ENCODE data around the gene PTPMT1. TPM values are rescaled to one million over a fixed set of nuclear protein-coding genes. Genes with fewer than 3 reads are reported as not detected.

Gene PTPMT1, protein sequence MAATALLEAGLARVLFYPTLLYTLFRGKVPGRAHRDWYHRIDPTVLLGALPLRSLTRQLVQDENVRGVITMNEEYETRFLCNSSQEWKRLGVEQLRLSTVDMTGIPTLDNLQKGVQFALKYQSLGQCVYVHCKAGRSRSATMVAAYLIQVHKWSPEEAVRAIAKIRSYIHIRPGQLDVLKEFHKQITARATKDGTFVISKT
- total RNA-seq = 53.8 TPM

DNA sequence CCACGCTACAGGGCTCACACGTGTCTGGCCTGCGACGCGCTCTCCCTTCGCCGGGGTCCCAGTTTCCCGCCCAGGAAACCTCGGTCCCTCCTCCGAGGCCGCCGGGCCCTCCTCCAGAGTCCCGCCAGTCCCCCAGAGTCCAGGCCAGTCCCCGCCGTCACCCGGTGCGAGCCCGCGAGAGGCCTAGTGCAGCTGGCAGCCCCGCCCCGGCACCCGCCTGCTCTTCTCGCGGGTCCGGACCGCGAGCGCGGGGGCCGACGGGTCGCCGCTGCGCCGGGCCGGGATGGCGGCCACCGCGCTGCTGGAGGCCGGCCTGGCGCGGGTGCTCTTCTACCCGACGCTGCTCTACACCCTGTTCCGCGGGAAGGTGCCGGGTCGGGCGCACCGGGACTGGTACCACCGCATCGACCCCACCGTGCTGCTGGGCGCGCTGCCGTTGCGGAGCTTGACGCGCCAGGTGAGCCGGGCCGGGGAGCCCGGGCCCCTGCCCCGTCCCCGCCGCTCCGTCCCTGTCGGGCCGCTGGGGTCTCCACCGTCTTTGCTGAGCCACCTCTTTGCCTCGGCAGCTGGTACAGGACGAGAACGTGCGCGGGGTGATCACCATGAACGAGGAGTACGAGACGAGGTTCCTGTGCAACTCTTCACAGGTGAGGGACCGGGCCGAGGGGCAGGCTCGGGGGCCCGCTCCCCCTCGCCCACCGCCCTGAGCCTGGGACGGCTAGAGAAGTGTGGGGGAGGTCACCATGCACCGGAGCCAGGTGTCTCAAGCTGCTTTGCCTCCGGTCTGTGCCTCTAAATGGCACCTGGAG lies at the start of gene PTPMT1:
PTPMT1 (plus strand) TSS at position 260 of the 809 bp plus-strand sequence; CDS start at position 284, 24 bp downstream.

DNA sequence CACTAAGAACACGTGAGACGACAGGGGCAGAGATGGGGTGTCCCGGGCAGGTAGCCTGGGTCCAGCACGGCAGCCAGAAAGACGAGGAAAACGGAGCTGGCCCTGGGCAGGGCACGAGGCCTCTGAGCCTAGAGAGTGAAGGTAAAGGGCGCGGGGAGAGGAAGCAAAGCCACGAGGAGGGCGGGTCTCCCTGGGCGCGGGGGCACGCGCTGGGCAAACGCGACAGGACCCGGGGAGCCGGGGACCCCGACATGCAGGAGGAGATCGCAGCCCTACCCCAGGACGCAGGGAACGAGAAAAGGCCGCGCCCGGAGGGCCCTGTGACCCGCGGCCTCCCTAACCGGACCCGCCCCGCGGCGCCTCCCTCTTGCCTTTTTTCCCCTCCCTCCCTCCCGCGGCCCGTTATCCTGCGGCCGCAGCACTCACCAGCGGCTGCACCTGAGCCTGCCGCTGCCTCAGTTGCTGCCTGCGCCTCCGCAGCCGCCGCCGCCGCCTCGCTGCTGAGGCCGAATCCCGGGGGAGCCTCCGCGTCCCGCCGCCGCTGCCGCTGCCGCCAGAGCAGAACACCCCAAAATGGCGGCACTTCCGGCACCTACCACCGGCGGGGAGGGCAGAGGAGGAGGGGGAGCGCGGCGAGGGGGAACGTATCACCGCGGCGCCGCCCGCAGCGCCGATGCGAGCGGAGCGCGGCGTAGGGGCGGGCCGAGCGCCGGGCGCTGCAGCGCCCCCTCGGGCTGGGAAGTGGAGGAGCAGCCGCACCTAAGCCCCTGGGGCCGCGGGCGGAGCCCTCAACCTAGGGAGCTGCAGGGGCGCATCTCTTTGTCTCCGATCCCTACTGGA lies 12.6 kb upstream of the PTPMT1 start, which contains the start of gene CELF1:
CELF1 (minus strand) TSS at position 567 of the 840 bp plus-strand sequence. CDS start 53,609 bp downstream, outside the sequence.

DNA sequence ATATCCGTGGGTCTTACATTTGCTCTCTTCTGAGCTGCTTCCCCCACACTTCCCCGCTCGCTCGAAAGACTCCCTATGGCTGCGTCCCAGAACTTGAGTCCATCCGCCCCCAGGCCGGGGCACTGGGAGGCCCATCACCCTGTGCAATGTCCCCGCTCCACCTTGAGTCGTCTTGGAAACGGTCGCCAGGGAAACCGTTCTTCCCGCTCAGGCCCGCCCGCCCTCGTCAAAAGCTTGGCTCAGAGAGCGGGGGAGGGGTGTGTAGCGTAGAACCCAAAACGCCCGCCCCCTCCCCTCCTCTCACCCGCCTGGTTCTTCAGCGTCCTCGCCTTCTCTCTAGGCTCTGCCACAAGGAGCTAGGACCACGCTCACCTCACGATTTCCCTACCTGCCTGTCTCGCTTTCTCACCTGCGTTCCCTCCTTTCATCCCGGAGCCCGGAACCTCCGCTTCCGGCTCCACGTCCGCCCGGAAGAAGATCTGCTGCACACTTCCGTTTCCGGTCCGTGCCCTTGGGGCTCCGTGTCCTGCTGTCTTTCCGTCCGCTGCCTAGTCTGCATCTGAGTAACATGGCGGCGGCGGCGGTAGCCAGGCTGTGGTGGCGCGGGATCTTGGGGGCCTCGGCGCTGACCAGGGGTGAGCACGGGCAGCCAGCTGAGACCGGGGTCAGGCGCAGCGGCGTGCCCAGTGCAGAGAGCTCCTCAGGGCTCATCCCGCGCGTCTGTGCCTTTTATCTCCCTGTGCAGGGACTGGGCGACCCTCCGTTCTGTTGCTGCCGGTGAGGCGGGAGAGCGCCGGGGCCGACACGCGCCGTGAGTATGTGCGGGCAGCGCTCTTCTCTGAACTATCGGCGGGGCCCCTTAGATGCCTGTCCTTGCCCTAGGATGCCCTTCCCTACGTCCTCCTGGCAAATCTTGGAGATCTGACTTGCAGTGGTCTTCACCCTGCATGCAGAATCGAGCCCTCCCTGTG lies 13.4 kb downstream of the PTPMT1 start, which contains the start of the genes KBTBD4 and NDUFS3:
KBTBD4 (minus strand) TSS at position 447 of the 971 bp plus-strand sequence; CDS start at position 428, 19 bp downstream.
NDUFS3 (plus strand) TSS at position 551 of the 971 bp plus-strand sequence; CDS start at position 569, 18 bp downstream.

DNA sequence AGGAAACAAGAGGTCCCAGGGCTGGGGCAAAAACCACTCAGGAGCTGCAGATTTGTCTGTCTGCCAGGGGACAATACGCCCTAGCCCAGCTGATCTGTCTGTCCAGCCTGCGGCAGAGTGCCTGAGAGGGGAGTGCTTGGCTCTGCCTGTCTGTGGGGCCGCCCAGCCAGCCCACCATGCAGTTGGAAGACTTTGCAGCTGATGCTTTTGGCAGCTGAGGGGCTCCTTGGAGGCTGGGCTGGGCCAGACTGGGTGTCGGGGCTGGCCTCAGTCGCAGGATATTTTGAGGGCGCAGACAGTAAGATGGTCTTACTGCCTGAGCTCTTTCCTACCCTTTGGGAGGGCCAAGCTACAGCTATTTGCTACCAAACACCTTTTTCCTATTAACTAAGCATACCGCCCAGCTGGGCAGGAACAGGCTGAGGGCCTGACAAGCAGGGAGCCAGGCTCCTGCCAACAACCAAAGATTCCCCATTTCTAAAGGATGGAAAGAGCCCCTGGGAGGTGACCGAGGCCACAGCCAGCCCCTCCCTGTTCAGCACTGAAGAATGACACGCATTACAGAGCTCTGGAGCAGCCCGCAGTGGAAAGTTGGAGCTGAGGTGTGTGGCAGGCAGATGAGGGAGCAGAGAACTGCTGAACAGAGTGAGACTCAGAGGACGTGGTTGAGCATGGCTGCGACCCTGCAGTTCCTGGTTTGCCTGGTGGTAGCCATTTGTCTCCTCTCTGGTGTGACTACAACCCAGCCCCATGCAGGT lies 20.9 kb downstream of the PTPMT1 start, which contains the start of gene FAM180B:
FAM180B (plus strand) TSS at position 581 of the 758 bp plus-strand sequence; CDS start at position 672, 91 bp downstream.

DNA sequence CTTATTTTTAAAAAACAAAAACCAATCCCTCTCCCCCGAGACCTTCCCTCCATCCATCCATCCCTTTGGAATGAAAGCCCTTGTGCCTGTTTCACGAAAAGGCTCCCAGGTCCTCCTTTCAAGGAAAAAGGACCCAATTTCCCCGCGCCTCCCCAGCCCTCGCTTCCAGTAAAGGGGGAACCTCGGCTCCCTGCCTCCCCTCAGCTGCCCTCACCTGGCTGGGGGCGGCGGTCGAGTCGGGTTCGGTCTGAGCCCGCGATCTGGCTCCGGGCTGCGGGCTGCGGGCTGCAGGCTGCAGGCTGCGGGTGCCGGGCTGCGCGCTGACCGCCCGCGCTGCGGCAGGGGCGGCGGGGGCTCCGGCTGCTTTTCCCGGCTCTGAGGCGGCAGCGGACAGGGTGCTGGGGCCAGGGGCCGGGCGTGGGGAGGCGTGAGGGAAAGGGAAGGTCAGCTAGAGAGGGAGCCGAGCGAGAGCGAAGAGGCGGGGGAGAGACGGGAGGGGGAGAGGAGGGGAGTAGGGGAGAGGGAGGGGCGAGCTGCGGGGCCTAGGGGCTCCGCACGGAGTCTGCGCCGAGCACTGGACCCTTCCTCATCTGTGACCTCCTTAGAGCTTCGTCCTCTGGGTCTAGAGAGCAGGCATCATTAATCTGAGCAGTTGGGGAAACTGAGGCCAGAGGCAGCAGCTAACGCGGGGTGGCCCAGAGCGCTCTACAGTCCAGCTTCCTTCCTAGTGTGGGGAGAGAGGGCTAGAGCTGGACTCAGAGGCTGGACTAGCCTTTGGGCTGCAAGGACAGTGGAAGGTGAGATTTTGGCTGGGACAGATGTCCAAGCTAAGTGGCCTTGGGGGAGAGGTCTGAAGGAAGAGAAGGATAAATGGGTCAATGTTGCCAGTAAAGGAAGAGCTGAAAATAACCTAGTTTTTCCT lies 28.8 kb downstream of the PTPMT1 start, which contains the start of gene C1QTNF4:
C1QTNF4 (minus strand) TSS at position 478 of the 922 bp plus-strand sequence. CDS start 3,601 bp downstream, outside the sequence.

Small RNAs within 50 kb of the gene (small RNA-seq; reads per million reads assigned to genes)
- not detected for gene RN7SL652P (ENCODE audit: low replicate concordance)
- gene RNU5E-10P (ENCODE audit: low replicate concordance) = not detected

Other genes with a start within 250 kb of the PTPMT1 start
- 0.23 TPM for gene MYBPC3, start 212.9 kb upstream of the PTPMT1 start, total RNA-seq
- gene SPI1, start 187.1 kb upstream of the PTPMT1 start, total RNA-seq = 19.0 TPM
- gene SLC39A13, start 157.0 kb upstream of the PTPMT1 start, total RNA-seq = 60.7 TPM
- 56.9 TPM for gene PSMC3, start 139.2 kb upstream of the PTPMT1 start, total RNA-seq
- gene RAPSN, start 116.5 kb upstream of the PTPMT1 start, total RNA-seq = 12.8 TPM
- gene CELF1, start 12.5 kb upstream of the PTPMT1 start, total RNA-seq = 140 TPM
- gene KBTBD4, start 13.4 kb downstream of the PTPMT1 start, total RNA-seq = 22.0 TPM
- 52.8 TPM for gene NDUFS3, start 13.5 kb downstream of the PTPMT1 start, total RNA-seq
- gene FAM180B, start 21.1 kb downstream of the PTPMT1 start, total RNA-seq = 0.70 TPM
- gene C1QTNF4, start 28.8 kb downstream of the PTPMT1 start, total RNA-seq = 9.6 TPM
- gene MTCH2, start 77.0 kb downstream of the PTPMT1 start, total RNA-seq = 49.9 TPM
- gene AGBL2, start 149.8 kb downstream of the PTPMT1 start, total RNA-seq = 4.4 TPM
- gene FNBP4, start 201.7 kb downstream of the PTPMT1 start, total RNA-seq = 141 TPM